HL-60 (cell line): ENCODE data around the gene FSIP1.

Source experiments
- DNase-seq, 2 experiments: peaks; one replicate each; pipeline ENCODE4 v3.0.0-alpha.2; 2010 to 2020; ENCODE audit warnings: low read depth in 1 of 2, low spot score in 1 of 2
- H3K27ac ChIP-seq: fragments of 250-450 bp; sonication (Bioruptor Pico); replicated peaks from 2 replicates; pipeline ENCODE4 v1.5.1; 2020; ENCODE audit warnings: mild to moderate bottlenecking, moderate library complexity
- H3K27me3 ChIP-seq: fragments of 250-450 bp; sonication (Bioruptor Pico); 2 replicates; pipeline ENCODE4 v1.5.1; 2021; ENCODE audit warnings: mild to moderate bottlenecking, moderate library complexity; ENCODE audit not compliant: insufficient read depth, poor library complexity, severe bottlenecking
- H3K4me3 ChIP-seq: replicated peaks from 2 replicates; pipeline ENCODE4 v1.5.1; 2011; ENCODE audit warnings: mild to moderate bottlenecking, control low read depth, low read length; ENCODE audit not compliant: insufficient read depth
- GABPA ChIP-seq: IDR thresholded peaks from 2 replicates; pipeline ENCODE4 v1.6.1; 2012; ENCODE audit warnings: low read depth
- POLR2AphosphoS5 ChIP-seq: IDR thresholded peaks from 2 replicates; pipeline ENCODE4 v1.6.1; 2012; ENCODE audit warnings: low read depth
- SPI1 ChIP-seq: IDR thresholded peaks from 2 replicates; pipeline ENCODE4 v1.6.1; 2012; ENCODE audit warnings: low read depth, mild to moderate bottlenecking, borderline replicate concordance
- TF ChIP-seq, protein P1 (sequence below): IDR thresholded peaks from one replicate; pipeline ENCODE4 v1.5.1; 2011; ENCODE audit warnings: low read length, control low read depth, inconsistent platforms; ENCODE audit not compliant: insufficient read depth
- TF ChIP-seq, protein P2 (sequence below): IDR thresholded peaks from 2 replicates; pipeline ENCODE4 v1.6.1; 2012; ENCODE audit warnings: low read depth; ENCODE audit not compliant: insufficient replicate concordance

The FSIP1 gene

DNA sequence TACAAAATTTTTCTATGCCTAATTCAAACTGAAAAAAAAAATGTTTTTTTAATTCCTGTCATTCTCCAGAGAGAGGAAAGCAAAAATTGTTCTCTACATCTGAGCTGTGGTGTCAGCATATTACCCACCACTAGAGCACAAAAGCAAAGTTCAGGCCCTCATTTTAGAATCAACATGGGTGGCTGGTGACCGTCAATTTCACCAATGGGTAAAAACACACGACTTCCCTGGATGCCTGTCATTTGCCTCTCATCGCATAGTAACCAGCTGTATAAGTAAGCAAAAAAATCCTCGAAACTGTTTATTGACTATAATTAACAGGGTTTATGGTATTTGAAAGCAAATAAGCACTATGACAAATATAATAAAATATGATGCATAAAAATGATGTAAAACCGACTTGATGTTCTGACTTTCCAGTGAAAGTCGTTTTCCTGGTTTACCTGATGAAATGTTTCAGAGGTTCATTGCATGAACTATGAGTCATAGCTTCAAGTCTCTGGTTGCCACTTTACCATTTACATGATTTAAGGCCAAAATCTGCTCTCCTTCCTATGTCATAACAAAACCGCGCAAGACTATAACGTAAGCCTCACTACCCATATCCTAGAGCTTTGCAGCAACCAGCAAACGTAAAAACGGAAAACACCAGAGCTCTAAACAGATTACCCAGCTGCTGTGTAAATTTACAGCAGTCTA is 141.3 kb downstream of the FSIP1 start:
- TF ChIP-seq, protein P1, sequence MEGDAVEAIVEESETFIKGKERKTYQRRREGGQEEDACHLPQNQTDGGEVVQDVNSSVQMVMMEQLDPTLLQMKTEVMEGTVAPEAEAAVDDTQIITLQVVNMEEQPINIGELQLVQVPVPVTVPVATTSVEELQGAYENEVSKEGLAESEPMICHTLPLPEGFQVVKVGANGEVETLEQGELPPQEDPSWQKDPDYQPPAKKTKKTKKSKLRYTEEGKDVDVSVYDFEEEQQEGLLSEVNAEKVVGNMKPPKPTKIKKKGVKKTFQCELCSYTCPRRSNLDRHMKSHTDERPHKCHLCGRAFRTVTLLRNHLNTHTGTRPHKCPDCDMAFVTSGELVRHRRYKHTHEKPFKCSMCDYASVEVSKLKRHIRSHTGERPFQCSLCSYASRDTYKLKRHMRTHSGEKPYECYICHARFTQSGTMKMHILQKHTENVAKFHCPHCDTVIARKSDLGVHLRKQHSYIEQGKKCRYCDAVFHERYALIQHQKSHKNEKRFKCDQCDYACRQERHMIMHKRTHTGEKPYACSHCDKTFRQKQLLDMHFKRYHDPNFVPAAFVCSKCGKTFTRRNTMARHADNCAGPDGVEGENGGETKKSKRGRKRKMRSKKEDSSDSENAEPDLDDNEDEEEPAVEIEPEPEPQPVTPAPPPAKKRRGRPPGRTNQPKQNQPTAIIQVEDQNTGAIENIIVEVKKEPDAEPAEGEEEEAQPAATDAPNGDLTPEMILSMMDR: no peak
- TF ChIP-seq GABPA (no peak), POLR2AphosphoS5 (no peak), SPI1 (no peak)
- TF ChIP-seq, protein P2, sequence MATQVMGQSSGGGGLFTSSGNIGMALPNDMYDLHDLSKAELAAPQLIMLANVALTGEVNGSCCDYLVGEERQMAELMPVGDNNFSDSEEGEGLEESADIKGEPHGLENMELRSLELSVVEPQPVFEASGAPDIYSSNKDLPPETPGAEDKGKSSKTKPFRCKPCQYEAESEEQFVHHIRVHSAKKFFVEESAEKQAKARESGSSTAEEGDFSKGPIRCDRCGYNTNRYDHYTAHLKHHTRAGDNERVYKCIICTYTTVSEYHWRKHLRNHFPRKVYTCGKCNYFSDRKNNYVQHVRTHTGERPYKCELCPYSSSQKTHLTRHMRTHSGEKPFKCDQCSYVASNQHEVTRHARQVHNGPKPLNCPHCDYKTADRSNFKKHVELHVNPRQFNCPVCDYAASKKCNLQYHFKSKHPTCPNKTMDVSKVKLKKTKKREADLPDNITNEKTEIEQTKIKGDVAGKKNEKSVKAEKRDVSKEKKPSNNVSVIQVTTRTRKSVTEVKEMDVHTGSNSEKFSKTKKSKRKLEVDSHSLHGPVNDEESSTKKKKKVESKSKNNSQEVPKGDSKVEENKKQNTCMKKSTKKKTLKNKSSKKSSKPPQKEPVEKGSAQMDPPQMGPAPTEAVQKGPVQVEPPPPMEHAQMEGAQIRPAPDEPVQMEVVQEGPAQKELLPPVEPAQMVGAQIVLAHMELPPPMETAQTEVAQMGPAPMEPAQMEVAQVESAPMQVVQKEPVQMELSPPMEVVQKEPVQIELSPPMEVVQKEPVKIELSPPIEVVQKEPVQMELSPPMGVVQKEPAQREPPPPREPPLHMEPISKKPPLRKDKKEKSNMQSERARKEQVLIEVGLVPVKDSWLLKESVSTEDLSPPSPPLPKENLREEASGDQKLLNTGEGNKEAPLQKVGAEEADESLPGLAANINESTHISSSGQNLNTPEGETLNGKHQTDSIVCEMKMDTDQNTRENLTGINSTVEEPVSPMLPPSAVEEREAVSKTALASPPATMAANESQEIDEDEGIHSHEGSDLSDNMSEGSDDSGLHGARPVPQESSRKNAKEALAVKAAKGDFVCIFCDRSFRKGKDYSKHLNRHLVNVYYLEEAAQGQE: no peak
- no peak for DNase-seq
- H3K4me3 ChIP-seq: no peak overlapping the region
- H3K27me3 ChIP-seq: peaks cover 4% of the 10 kb centered on the region
- no peak overlapping the region for H3K27ac ChIP-seq

DNA sequence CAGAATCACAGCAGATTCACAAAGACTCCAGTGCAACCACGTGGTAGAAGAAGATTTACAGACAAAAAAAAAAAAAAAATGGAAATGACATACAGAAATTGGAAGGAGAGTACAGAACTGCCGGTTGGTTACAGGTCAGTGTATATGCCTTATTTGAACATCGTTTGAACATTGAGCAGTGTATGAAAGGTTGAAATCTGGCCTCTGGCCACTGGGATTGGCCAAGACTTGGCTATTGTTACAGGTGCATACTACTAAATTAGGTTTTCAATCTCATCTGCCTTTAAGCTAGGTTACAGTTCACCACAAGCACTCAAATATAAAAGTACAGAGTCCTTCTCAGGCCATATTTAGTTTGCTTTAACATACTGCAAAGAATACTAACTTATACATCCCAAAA is 142.0 kb downstream of the FSIP1 start:
- no peak for DNase-seq
- peaks cover 4% of the 10 kb centered on the region for H3K27me3 ChIP-seq
- H3K4me3 ChIP-seq: no peak overlapping the region
- H3K27ac ChIP-seq: no peak overlapping the region
- no peak for TF ChIP-seq POLR2AphosphoS5
- TF ChIP-seq, protein P2: no peak
- no peak for TF ChIP-seq GABPA
- TF ChIP-seq, protein P1: no peak
- TF ChIP-seq SPI1: no peak

DNA sequence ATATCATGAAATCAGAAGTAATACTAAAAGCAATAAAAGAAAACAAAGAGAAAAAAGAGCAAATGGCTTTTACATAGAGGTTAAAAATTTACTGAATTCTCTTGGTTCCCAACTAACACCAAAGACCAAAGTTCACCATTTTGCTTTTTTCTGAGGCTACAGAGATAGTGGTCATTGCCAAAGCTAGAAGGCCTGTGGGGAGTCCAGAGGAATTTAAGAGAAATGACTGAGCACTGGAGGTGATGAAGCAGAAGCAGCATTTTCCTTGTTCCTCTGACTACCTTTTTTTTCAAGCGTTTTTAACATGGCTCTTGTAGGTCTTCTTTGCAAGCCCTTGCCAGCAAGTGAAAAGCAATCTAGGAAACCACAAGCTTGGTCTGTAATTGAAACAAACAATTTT is 143.6 kb downstream of the FSIP1 start:
- no peak for DNase-seq
- H3K4me3 ChIP-seq: no peak overlapping the region
- H3K27me3 ChIP-seq: peaks cover 4% of the 10 kb centered on the region
- no peak overlapping the region for H3K27ac ChIP-seq
- TF ChIP-seq, protein P1: no peak
- TF ChIP-seq SPI1 (no peak), GABPA (no peak), POLR2AphosphoS5 (no peak)
- TF ChIP-seq, protein P2: no peak
